GM19324 (cell line): Measurements from ENCODE around the gene LYL1.

ENCODE experiments used
- ATAC-seq: cut with Tn5 transposase; IDR thresholded peaks from one replicate; pipeline ENCODE4 v1.9.1; 2021; ENCODE audit warnings: mild to moderate bottlenecking, moderate library complexity; ENCODE audit not compliant: unreplicated experiment, low FRiP score

Gene LYL1

GRCh38 chr19:13130886-13131490 lies 28.3 kb upstream of the LYL1 start:
- no peak for ATAC-seq

GRCh38 chr19:13129384-13129783 lies 26.7 kb upstream of the LYL1 start:
- ATAC-seq = no peak

- no peak for ATAC-seq
These were observed 25.9 kb upstream of the LYL1 start for GRCh38 chr19:13128583-13128982.

- no peak for ATAC-seq
These were observed 25.3 kb upstream of the LYL1 start for GRCh38 chr19:13127811-13128575.

DNA sequence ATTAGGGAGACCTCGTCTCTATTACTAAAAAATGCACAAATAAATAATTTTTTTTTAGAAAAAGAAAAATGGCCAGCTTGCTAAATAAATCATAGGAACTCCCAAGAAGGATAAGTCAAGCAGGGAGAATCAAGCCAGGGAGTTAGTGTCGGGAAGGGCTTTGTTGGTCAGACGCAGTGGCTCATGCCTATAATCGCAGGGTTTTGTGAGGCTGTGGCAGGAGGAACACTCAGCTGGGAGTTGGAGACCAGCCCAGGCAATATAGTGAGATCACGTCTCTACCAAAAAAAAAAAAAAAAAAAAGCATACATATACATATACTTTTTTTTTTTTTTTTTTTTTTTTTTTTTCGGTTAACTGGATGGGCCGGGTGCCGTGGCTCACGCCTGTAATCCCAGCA lies 24.4 kb upstream of the LYL1 start:
- no peak for ATAC-seq

- no peak for ATAC-seq
These were observed 20.6 kb upstream of the LYL1 start for GRCh38 chr19:13122980-13123957.

GRCh38 chr19:13122275-13122878 lies 19.7 kb upstream of the LYL1 start:
- no peak for ATAC-seq

GRCh38 chr19:13121551-13122274 lies 19.1 kb upstream of the LYL1 start:
- no peak for ATAC-seq

DNA sequence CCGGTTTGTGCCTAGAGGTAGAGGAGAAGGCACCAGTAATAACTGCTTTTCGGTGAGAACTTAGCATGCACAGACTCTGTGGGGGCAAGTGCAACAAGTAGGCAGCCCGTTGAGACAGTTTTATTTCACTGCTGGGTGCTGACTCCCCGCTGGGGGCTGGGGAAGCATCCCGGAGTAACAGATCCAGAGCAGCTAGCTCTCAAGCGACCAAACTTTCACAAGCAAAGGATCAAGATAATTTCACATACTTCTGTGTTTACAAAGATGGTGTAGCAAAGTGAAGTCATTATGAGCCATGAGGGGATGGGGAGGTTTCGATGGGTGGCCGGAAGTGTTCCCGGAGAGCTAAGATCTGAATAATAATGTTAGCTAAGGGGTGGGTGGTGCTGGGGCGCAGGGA lies 18.2 kb upstream of the LYL1 start:
- no peak for ATAC-seq

GRCh38 chr19:13120031-13120430 lies 17.4 kb upstream of the LYL1 start:
- no peak for ATAC-seq

GRCh38 chr19:13119627-13120026 lies 17.0 kb upstream of the LYL1 start:
- no peak for ATAC-seq

GRCh38 chr19:13118424-13119193 lies 16.0 kb upstream of the LYL1 start:
- peak; percentile 20 for ATAC-seq

DNA sequence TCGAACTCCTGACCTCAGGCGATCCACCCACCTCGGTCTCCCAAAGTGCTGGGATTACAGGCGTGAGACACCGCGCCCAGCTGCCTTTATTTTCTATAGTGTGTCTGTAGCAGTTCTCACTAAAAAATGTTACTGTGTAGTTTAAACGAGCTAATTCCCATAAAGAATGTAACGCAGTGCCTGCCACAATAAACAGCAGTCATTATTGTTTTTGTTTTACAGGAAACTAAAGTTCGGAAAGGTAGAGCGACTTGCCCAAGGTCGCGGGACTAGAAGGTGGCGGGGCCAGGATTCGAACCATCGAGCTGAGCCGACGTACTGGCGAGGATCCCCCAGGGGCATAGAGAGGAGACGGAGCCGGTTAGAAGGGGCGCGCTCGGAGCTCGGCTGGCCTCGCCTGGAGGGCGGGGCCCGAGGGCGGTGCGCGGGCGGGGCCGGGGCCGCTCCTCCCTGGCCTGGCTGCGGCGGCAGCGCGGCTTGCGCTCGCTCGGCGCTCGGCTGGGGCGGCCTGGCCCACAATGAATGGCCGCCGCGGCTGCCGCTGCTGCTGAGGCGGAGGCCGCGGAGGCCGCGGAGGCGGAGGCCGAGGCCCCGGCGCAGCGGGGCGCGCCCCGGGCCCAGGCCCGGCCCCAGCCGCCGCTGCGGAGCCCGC lies 15.2 kb upstream of the LYL1 start, which contains the start of gene NACC1:
Gene NACC1, plus strand, starts transcription at position 493 of the 652 bp plus-strand sequence. CDS start 16,944 bp downstream, outside the sequence.
- ATAC-seq = peak; percentile 59

- ATAC-seq = no peak
These were observed 14.6 kb upstream of the LYL1 start for GRCh38 chr19:13117176-13117771.

DNA sequence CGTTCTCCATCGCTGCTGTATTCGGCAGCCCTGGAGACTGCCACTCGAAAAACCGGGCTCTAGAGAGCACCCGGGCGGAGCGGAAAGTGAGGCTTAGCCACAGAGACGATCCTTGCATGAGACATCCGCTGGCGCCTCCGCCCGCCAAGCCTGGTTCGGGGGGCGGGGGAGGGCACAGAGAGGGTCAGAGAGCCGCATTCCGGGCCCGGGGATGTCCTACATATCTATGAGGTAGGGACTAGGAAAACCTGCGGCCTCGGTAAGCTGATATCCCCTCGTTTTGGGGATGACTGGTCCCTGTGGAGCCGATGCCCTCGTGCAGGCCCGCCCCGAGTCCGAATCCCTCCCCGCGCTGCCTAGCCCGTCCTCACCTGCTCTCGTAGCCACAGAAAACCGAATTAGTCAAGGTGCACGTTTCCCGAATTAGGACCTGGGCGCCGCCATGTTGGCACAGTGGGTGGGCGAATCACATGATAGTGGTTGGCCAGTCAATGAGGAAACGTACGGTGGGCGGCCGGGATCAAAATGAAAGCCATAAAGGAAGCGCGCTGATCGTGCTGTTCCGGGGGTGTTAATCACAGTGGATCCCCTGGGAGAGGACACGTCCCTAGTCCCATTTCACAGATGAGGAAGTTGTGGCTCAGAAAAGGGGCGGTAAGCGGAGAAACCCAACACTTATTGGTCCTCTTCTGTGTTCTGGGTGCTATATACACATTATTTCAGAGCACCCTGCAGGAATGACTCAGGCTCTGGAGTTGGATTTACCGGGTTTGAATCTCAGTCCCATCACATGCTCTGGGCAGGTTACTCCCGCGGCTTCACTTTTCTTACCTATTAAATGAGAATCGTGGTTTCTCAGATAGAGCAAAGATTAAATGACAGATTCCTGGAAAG lies 13.9 kb upstream of the LYL1 start, which contains the start of gene TRMT1:
Gene TRMT1, minus strand, starts transcription at position 459 of the 894 bp plus-strand sequence. Its CDS starts 341 bp downstream, at position 118.
- peak; percentile 41 for ATAC-seq

DNA sequence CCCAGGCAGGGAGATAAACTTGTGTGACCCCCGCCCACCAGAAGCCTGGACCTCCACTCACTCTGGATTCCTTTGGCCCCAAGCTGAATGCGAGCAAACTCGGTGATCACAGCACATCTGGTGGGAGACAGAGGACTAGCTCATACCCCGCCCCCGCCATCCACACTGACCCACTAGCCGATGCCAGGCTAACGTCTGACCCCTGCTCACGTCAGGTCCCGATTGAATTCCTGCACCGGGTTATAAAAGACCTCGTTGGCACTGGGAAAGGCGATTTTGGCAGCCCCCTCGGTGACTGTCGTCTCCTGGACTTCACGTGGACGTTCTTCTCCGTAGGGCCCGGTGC lies 13.3 kb upstream of the LYL1 start:
- no peak for ATAC-seq

- ATAC-seq = no peak
These were observed 9.9 kb upstream of the LYL1 start for GRCh38 chr19:13112555-13112954.
